ENCODE measurements around the gene SETD9.

GRCh38 chr5:56919942-56920662 lies 10.7 kb downstream of the SETD9 start:
- TF ChIP-seq CTCF (IDR thresholded peaks at IDR 0.05) (no peak), POLR2A (IDR thresholded peaks at IDR 0.05) (no peak)
